ENCODE measurements around the gene CASP12. TPM values are rescaled to one million over a fixed set of nuclear protein-coding genes. Genes with fewer than 3 reads are reported as not detected.
"Not testable (repeated sequence)": the region's sequence is repeated elsewhere in the genome, so short reads cannot be mapped to it uniquely, and the experiment has no call there.

Gene CASP12
- 1 to 10 TPM in 1 of 4 donors, under 1 TPM in 2, not detected in 1; 0.64 to 1.1 (median 0.84) TPM for total RNA-seq

- H3K4me3 ChIP-seq (ENCODE audit: low read depth, poor library complexity, severe bottlenecking), result no peak within 1 kb of the TSS
- intact Hi-C loops (cut with DNase I; ENCODE audit: low total_unique reads), result no loop called here
- WGBS, 2 donors, result 41 to 53% methylated on average over 9 of the region's 9 CpGs
- no peak for DNase-seq (ENCODE audit: low spot score in 2 of 2)
- TF ChIP-seq POLR2A (IDR thresholded peaks at IDR 0.05), result no peak
- no peak for TF ChIP-seq CTCF (IDR thresholded peaks at IDR 0.05)
Observed at GRCh38 chr11:104897891-104898684, at the start of gene CASP12. TSS of gene CASP12 (minus strand) at chr11:104898460.

- 8 to 12% methylated on average over 2 of the region's 2 CpGs for WGBS, 2 donors
- intact Hi-C loops (cut with DNase I; ENCODE audit: low total_unique reads), result no loop called here
- TF ChIP-seq CTCF (IDR thresholded peaks at IDR 0.05) (no peak), POLR2A (IDR thresholded peaks at IDR 0.05) (no peak)
- DNase-seq (ENCODE audit: low spot score in 2 of 2), result no peak
- H3K4me3 ChIP-seq (ENCODE audit: low read depth, poor library complexity, severe bottlenecking), result no peak overlapping the region
Observed at GRCh38 chr11:104946907-104947306, 48.6 kb upstream of the CASP12 start.

DNA sequence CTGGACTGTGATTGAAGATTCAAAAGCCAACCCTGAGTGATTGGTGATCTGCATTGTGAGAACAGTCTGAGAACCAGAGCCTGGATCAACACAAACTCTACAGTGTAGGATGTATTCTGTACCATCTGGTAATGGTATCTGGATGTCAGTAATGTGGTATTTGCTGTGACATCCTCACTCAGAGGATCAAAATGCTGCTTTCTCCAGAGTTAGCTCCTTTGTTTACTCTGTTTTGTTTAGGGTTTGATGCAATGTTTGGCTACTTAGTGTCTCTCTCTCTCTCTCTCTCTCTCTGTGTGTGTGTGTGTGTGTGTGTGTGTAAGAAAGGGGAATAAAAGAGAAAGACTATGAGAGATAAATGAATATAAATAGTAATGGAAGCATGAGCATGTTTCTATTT is 45.8 kb upstream of the CASP12 start:
- TF ChIP-seq CTCF (IDR thresholded peaks at IDR 0.05) (no peak), POLR2A (IDR thresholded peaks at IDR 0.05) (no peak)
- no peak for DNase-seq (ENCODE audit: low spot score in 2 of 2)

GRCh38 chr11:104943561-104943960 is 45.3 kb upstream of the CASP12 start:
- no peak for DNase-seq (ENCODE audit: low spot score in 2 of 2)
- intact Hi-C loops (cut with DNase I; ENCODE audit: low total_unique reads), result no loop called here
- no peak for TF ChIP-seq POLR2A (IDR thresholded peaks at IDR 0.05)
- no peak for TF ChIP-seq CTCF (IDR thresholded peaks at IDR 0.05)
- 40 to 47% methylated on average over 2 of the region's 2 CpGs for whole genome bisulfite sequencing, 2 donors
- H3K4me3 ChIP-seq (ENCODE audit: low read depth, poor library complexity, severe bottlenecking), result no peak overlapping the region

More for the DNA sequence above, 45.8 kb upstream of the CASP12 start:
- intact Hi-C loops (cut with DNase I; ENCODE audit: low total_unique reads), result no loop called here
- H3K4me3 ChIP-seq (ENCODE audit: low read depth, poor library complexity, severe bottlenecking), result no peak overlapping the region

DNA sequence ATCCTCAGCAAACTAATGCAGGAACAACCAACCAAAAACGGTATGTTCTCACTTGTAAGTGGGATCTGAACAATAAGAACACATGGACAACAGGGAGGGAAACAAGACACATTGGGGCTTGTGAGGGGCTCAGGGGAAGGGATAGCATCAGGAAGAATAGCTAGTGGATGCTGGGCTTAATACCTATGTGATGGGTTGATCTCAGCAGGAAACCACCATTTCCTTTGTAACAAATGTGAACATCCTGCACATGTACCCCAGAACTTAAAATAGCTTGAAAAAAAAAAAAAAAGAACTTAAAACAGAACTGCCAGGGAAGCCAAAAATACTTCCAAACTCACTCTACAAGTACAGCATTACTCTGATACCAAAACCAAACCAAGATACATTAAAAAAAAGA is 36.3 kb upstream of the CASP12 start:
- 43 to 48% methylated on average over 1 of the region's 1 CpG for WGBS, 2 donors
- no peak for TF ChIP-seq CTCF (IDR thresholded peaks at IDR 0.05)
- TF ChIP-seq POLR2A (IDR thresholded peaks at IDR 0.05), result no peak
- H3K4me3 ChIP-seq (ENCODE audit: low read depth, poor library complexity, severe bottlenecking), result no peak overlapping the region
- DNase-seq (ENCODE audit: low spot score in 2 of 2), result no peak
- intact Hi-C loops (cut with DNase I; ENCODE audit: low total_unique reads), result no loop called here

DNA sequence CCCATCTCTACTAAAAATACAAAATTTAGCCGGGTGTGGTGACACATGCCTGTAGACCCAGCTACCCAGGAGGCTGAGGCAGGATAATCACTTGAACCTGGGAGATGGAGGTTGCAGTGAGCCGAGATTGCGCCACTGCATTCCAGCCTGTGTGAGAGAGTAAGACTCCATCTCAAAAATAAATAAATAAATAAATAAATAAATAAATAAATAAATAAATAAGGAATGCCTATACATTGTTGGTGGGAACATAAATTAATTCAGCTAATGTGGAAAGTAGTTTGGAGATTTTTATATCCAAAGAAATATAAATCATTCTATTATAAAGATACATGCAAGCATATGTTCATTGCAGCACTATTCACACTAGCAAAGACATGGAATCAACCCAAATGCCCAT is 35.8 kb upstream of the CASP12 start:
- 96% methylated on average over 3 of the region's 3 CpGs for WGBS, 2 donors
- DNase-seq (ENCODE audit: low spot score in 2 of 2); H3K4me3 ChIP-seq (ENCODE audit: low read depth, poor library complexity, severe bottlenecking); intact Hi-C loops (cut with DNase I; ENCODE audit: low total_unique reads): not testable (repeated sequence)
